Measurements from ENCODE around the gene CSTPP1.
A peak's percentile ranks its signal among the peaks of the same experiment; 100 is the strongest.

Gene CSTPP1, protein sequence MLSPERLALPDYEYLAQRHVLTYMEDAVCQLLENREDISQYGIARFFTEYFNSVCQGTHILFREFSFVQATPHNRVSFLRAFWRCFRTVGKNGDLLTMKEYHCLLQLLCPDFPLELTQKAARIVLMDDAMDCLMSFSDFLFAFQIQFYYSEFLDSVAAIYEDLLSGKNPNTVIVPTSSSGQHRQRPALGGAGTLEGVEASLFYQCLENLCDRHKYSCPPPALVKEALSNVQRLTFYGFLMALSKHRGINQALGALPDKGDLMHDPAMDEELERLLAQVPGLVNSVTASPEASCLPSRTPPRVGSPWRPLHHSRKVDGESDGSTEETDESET

DNA sequence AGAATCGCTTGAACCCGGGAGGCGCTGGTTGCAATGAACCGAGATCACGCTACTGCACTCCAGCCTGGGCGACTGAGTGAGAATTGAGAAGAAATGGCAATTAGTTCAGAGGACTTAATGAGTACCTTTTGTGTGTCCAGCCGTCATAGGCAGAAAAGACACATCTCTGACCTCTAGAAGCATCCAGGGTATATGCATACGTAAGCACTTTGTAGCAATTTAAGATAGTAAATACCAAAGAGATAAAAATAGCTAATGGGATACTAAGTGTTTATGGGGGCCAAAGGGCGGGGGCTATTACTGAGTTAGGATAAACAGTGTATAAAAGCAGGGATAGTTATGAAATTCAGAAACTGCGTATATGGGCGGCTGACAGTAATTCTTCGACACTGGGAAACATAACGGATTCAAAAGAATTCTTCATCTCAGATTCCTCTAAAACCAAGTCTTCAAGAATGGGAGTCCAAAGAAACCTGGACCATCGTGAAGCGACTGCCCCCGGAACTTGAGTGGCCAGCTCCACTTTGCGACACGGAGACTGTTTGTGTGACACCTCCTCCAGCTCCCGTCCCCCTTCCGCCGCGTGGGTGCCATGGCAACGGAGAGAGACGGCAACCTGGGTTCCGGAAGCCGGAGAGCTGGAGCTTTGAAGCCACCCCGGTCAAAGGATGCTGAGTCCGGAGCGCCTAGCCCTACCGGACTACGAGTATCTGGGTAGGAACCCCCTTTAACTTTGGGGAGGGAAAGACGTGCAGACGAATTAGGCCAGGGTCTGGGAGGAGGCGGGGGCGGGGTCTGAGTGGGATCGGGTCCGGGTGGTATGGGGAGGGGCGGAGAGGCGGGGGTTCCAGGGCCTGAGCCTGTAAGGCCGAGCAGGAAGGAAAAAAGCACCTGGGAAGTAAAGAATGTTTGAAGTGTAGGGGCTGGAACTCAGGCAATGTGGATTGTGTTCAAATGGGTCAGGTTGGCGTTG, at the start of gene CSTPP1:
Gene CSTPP1, plus strand, starts transcription at position 624 of the 973 bp plus-strand sequence. Its CDS starts 45 bp downstream, at position 669.
- DNase-seq = peak; percentile 28

DNA sequence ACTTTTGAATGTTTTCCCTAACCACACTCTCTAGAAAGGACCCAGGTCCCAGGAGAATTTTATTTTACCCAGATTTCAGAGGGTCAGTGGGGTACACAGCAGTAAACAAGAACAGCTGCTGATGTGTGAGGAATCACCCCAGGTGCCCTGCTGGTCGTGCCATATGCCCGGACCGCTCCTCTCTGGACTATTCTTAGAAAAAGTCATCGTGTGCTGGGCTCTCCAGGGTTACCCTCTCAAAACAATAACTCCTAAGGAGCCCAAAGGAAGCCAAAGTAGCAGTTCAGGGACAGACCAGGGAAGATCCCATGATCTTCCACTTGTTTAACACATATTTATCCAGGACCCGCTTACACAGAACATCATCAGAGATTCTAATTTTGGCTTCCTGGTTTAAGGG, 47.9 kb upstream of the CSTPP1 start:
- no peak for DNase-seq

DNA sequence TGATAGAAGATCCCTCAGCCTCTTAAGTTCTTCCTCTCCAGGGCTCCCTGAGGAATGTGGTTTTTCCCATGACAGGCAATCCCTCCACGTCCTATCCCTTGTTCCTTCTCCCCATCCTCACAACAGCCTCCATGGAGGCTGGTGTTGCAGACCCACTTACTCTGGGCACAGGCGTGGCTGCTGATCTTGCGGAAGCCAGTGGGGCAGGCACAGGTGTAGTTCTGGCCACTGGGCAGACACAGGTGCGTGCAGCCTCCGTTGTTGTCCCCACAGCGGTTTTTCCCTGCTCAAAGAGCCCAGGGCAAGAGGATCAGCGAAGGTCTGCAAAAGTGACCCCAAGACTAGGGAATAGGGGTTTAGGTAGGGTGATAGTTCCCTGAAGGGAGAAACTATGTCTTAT, 47.3 kb upstream of the CSTPP1 start:
- no peak for DNase-seq

DNA sequence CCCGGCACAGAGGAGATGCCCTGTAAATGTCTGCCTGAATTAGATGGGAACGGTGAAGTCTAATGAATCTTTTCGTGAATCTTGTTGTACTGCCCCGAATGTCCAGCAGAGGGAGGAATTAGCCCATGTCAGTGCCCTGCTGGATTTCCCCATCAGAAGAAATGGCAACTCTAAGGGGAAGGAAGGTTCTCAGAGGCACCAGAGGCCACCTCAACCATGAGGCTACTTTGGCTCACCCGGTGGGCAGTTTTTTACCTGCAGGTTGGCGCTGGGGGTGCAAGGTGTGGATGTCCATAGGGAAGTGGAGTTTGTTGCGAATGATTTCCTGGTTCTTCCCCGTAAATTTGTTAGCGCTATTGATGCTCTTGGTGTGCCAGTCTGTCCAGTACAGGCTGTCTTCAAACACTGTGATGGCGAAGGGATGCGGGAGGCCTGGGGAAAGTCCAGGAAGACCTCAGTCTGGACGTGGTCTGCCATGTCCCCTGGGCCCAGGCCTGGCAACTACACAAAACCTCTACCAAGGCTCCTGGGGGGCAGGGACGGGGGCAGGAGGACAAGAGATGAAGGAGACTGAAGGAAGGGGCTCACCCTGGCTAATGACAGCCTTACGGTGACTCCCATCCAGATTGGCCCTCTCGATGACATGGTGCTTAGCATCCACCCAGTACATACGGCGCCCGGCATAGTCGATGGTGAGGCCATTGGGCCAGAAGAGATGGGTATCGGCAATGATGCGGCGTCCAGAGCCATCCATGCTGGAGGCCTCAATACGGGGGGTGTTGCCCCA, 46.7 kb upstream of the CSTPP1 start:
- peak; percentile 45 for DNase-seq

DNA sequence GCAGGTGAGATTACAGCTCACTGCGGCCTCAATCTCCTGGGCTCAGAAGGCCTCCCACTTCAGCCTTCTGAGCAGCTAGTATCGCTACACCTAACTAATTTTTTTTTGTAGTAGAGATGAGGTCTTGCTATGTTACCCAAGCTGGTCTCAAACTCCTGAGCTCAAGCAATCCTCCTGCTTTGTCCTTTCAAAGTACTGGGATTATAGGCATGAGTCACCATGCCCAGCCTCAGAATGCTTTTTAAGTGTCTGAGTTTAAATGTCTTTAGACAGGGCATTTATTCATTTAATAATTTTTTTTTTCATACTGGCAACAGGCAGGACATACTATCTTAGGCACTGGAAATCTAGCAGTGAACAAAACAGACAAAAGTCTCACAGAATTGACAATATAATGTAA, 45.9 kb upstream of the CSTPP1 start:
- DNase-seq = no peak

DNA sequence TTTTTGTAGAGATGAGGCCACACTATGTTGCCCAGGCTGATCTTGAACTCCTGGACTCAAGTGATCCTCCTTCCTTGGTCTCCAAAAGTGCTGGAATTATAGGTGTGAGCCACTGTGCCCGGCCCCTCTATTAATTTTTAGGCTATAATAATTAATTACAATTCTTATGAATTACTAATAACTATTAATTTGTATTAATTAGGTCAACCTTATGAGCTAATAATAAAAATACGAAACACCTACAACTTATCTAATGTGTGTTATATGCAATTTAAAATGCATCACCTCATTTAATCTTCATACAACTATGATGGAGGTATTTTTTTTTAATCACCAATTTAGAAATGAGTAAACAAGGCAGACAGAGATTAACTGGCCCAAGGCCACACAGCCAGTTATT, 44.5 kb upstream of the CSTPP1 start:
- DNase-seq = no peak

DNA sequence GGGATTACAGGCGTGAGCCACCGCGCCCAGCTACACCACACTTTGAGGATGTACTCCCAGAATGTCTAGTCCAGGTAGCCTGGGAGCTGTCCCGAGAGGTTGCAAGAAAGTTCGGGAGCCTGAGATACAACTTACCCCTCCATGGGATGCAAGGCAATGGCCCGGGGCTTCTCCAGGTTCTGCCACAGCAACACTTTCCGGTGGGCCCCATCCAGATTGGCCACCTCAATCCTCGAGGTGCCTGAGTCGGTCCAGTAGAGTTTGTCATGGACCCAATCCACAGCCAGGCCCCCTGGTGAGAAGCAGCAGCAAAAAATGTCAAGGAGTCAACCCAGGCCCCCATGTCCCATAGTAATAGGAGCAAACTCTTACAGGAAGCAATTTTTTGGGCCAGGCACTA, 43.7 kb upstream of the CSTPP1 start:
- DNase-seq = no peak

DNA sequence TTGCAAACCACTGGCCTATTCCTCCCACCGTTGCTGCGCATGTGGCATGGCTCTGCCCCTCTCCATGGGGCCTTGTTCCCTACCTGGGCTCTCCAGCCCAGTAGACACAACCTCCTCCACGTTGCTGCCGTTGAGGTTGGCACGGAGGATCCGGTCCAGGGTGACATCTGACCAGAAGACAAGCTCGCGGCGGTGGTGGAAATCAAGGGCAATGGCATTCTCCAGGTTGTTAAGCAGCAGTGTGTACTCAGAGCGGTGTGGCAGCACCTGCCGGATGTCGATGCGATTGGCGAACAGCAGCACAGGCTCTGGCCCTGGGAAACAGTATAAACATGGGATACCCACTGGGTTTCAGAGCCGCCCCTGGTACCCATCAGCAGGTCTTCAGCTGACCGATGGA, 42.1 kb upstream of the CSTPP1 start:
- no peak for DNase-seq

DNA sequence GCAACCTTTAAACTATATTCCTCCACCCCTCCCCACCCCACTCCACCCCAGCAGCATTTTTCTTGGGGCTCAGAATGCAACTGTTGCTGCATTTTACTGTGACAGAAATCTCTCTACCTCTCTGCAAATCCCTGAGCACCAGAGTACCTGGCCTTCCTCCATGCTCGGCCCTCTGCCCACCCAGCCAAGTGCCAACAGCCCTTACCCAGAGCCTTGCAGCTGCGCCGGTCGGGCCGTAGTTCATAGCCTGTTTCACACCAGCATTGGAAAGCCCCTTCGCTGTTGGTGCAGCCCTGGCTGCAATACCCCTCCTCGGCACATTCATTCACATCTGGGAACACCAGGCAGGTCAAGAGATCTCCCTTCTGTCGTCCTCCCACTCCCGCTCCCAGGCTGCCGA, 41.6 kb upstream of the CSTPP1 start:
- DNase-seq = no peak

DNA sequence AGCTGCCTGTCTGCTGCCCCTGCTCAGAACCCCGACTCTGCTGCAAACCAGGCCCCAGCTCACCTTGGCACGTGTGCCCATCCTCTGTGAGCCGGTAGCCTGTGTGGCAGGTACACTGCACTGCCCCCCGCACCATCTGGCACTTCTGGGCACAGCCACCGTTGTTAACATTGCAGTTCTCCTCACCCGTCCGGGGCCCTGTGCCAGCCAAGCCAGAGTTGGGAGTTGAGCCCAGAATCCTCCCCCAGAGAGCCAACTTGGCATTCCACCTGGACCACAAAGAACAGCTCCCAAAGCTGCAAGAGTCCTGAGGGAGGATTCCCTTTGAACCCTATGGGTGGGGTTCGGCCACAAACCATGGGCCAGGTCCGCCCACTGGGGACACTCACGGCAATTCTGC, 40.7 kb upstream of the CSTPP1 start:
- DNase-seq = no peak

DNA sequence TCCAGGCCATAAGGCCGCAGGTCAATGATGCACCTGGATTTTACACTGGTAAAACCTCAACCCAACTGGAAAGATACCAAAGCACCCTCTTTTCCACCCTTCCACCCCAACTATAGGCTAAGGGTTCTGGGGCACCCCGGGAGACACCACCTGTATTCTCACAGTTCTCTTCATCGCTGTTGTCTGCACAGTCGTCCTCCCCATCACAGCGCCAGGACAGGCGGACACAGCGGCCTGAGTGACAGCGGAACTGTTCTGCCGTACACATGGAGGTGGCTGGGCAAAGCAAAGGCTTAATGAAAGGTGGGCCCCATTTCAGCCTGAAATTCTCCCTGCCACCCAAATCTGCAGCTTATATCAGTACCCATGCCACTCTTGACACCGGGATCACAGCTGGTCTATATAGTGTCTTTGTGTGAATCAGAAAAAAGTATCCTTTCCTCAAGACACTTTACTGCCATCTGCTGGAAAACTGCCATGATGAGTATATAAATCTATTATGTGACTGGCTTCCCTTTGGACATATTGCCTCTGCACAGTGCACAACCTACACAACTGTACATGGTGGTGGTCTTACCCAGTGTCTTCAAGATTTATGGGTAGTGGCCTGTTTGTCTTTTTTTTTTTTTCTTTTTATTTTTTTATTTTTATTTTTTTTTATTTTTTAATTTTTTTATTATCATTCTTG, 39.7 kb upstream of the CSTPP1 start:
- DNase-seq = peak; percentile 56

DNA sequence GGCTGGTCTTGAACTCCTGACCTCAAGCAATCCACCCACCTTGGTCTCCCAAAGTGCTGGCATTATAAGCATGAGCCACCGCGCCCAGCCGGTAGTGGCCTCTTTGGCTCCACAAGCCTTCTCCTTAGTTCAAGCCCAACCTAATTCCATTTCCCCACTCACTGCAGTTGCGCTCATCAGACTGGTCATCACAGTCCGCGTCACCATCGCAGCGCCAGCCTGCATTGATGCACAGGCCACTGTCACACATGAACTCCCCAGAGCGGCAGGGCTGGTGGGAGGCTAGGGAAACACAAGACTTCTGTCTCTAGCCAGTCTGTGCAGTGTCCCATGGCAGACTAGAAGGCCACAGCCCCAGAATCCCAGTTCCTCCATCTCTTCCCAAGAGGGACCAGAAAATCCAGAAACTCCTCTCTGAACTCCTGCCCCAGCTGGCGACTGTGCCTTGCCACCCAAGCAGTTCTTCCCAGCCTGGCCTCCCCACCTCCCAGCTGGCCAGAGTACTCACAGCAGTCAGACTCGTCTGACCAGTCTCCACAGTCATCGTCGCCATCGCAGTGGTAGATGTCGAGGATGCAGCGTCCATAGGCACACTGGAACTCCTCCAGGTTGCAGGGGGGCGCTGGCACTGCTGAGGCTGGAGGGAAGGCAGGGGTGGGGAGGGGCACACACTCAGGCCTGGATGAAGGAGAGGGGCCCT, 38.0 kb upstream of the CSTPP1 start:
- DNase-seq = no peak

DNA sequence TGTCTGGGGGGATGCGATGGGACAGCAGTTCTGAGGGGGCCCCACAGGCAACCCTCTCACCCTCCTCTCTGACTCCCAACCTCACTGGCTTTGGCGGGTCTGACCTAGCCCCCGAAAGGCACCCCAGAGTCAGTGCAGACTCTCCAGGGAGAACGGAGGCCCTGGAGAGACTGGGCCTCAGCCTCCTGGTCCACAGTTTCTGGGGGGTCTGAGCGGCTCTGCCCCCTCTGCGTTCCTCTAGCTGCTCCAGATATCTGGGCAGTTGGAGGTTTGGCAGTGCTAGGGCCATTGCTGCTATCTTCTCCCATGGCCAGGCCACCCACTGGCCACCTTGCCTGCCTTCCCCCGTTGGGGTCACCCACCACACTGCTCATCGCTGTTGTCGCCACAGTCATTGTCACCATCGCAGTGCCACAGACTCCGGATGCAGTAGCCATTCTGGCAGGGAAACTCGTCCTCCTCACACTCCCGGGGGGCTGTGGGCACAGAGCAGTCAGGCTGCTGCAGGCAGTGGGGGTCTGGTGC, 37.0 kb upstream of the CSTPP1 start:
- DNase-seq = no peak

DNA sequence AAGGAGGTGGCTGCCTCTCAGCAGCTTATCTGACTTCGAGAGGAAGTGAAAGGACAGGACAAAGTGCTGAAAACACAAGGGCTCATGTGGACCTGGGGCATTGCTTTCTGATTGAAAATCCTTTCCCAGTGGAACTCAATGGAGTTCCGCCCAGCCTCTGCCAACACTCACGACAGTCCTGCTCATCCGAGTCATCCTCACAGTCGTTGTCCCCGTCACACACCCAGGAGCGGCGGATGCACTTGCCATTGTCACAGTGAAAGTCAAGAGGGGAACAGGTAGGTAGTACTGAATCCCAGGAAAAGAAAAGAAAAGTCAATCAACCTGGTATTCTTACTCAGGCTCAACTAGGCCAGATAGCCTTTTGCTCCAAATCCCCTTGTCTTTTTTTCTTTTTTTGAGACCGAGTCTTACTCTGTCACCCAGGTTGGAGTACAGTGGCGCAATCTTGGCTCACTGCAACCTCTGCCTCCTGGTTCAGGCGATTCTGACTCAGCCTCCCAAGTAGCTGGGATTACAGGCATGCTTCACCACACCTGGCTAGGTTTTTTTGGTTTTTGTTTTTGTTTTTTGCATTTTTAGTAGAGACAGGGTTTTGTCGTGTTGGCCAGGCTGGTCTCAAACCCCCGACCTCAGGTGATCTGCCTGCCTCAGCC, 36.3 kb upstream of the CSTPP1 start:
- DNase-seq = no peak

DNA sequence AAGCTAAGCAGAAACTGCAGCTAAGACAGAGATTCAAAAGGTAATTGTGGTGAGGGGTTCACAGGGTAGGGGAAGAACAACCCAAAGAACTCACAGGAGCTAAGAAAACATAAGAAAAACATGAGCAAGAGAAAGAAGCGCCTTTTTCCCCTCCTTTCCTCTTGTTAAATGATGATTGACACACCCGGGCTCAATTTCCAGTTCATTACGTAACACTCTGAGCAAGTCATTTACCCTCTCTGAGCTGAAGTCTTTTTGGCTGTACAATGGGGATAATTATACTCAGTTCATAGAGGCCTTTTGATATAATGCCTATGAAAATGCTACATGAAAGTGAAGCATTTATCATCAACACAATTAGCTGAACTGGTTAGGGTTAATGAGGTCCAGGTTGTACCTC, 35.4 kb upstream of the CSTPP1 start:
- no peak for DNase-seq

DNA sequence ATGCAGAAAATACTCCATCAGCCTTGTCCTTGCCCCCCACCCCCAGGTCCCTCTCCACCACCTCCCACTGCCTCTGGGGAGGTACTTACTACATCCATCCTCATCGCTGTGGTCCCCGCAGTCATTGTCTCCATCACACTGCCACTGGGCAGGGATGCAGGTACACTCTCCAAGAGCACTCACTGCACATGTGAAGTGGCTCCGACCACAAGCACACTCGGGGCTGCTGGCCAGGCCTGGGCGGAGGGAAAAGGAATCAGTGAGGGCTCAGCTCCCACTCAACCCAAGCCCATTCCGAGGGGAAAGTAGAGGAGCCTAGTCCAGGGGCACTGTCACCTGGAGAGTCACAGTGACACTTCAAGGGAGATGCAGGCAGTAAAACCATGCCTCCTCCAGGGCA, 33.9 kb upstream of the CSTPP1 start:
- no peak for DNase-seq

DNA sequence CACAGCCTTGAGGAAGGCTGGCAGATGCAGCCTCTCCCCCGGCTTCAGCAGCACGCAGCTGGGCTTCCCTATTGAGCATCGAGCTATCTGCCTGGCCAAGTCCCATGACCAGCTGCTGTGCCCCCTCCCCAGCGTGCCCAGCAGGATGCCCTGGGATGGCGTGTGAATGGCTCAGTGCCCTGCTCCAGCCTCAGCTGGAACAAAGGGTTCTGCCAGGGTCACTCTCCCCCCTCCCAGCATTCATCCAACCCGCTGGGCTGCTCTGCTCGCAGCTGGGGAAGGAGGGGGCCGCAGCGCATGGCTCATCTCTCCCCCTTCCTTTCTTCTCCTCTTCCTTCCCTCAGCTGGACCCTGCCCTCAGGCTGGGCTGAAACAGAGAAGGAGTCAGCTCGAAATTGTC, 32.7 kb upstream of the CSTPP1 start:
- DNase-seq = no peak

DNA sequence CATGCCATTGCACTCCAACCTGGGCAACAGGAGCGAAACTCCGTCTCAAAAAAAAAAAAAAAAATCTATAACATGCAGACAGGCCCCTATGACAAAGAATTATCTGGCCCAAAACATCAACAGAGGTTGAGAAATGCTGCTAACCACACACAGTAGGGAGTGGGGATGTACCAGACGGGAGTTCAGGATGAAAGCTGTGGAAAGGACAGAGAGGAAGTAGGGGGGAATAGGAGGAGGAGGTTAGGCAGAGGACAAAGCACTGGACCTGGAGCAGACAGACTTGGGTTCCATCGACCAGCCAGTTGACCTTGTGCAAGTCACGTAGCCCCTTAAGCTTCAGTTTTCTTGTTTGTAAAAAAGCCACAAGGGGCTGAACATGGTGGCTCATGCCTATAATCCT, 30.8 kb upstream of the CSTPP1 start:
- no peak for DNase-seq

DNA sequence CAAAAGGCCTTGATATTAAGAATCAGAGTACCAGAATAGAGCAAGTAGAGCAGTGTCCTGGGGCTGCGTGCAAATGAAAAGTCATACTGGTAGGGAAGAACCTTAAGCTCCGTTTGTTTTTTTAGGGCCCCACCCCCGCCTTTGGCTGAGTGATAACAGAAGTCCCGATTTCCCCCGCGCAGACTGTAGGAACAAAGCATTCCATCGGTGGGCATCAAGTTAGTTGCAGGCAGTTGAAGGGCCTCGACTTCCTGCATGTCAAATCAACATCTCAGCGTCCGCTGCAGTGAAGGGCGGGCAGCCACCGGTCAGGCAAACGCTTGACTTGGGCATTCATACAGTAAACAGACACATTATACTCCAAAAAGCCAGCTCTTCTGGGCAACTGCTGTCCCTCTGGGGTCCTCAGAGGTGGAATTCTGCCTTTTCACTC, 29.9 kb upstream of the CSTPP1 start:
- no peak for DNase-seq

DNA sequence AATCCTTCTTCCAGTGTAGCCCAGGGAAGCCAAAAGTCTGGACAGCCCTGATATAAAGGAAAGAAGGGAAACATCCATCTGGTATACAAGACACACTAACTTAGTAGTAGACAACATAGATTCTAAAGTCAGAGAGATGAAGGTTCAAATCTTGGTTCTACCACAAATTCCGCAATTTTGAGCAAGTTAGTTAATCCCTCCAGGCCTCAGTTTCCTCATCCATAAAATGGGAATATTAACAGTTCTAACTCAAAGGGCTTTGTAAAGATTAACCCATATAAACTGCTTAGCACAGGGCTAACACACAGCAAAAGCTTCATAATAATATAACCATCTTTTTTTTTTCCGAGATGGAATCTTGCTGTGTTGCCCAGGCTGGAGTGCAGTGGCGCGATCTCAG, 29.0 kb upstream of the CSTPP1 start:
- DNase-seq = no peak

DNA sequence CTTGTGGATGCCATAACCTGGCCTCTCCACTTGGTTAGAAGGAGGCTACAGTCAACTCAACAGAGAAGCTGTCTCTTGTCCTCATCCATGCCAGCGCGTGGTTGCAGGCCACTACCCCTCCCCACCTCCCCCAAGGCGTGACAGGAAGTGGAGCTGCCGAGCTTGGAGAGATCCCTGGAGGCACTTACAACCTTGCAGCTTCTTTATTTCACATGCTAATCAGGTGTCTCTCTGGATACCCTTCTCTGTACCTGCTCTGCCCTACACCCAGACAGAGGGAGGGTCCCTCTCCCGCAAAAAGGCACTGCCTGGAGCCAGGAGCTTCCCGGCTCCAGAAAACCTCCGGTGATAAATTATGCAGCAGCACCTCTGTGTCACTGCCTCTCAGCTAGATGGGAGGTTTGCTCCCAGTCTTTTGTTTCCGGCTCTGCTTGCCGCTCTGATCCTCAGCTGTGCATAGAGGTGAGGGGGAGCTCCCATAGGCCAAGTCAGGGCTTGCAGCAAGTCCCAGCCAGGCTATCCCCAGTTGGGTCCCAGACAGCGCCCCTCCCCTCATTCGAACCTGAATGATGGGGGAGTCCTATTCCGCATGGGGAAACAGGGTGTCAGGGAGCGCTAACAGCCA, 23.9 kb upstream of the CSTPP1 start:
- DNase-seq = peak; percentile 77

Data from NCI-H187 treated with DMSO at 0.1 percent for 48 hours (cell line).